Fibroblast of the aortic adventitia (primary cell): Measurements from ENCODE around the gene CEP44. TPM values are rescaled to one million over a fixed set of nuclear protein-coding genes. Genes with fewer than 3 reads are reported as not detected.

Experiments used
- DNase-seq: peaks from one replicate; pipeline ENCODE4 v3.0.0-alpha.2; 2010; ENCODE audit warnings: low read depth
- H3K4me3 ChIP-seq: 2 replicates; pipeline ENCODE4 v1.5.1; 2011; ENCODE audit warnings: low read depth, mild to moderate bottlenecking, control low read depth, low read length, moderate library complexity
- total RNA-seq: library from RNA; depleted of rRNA; stranded (reverse); fragments of >200 nt; gene quantifications from 2 replicates; pipeline ENCODE4 v1.2.3, GENCODE V29; 2012; ENCODE audit warnings: low replicate concordance
- TF ChIP-seq, protein P1 (sequence below): IDR thresholded peaks from 2 replicates; pipeline ENCODE4 v1.5.1; 2011; ENCODE audit warnings: mild to moderate bottlenecking, low read length, control low read depth, inconsistent platforms; ENCODE audit not compliant: insufficient read depth

CEP44 gene
- total RNA-seq, 1 donor, result 22.7 TPM

DNA sequence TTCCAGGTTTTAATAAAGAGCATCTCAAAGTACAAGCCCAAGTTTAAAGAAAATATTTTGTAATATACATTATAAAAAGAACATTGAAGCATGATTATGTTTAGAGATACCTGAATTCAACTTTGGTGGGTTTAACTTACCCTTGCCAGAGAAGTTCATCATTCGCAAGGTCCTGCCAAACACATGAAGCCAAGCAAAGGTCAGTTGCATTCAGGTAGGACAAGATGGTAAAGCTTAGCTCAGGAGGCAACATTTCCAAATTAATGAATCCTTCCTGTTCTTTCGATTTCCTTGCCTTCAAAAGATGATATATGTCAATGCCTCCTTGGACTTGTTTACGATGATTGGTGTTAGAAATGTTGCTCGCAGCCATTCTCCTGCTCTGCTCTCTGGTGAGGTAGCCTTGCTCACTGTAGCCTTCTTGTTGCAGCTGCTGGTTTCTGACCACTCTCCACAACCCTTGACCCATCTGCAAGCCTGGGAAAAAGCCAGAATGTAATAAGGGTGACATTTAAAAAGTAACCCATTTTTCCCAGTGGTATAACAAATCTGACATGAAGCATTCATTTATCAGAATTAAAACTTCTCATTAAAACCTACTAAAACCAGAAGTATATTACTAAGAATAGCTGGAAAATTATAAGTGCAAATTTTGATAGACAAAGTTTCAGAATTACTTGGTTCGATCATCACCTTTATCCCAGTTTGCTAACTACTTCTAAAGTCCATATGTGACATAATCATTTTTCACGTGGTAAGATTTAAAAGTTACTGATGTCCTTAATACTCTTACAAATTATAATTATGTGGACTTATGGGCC lies 20.9 kb upstream of the CEP44 start:
- TF ChIP-seq, protein P1, sequence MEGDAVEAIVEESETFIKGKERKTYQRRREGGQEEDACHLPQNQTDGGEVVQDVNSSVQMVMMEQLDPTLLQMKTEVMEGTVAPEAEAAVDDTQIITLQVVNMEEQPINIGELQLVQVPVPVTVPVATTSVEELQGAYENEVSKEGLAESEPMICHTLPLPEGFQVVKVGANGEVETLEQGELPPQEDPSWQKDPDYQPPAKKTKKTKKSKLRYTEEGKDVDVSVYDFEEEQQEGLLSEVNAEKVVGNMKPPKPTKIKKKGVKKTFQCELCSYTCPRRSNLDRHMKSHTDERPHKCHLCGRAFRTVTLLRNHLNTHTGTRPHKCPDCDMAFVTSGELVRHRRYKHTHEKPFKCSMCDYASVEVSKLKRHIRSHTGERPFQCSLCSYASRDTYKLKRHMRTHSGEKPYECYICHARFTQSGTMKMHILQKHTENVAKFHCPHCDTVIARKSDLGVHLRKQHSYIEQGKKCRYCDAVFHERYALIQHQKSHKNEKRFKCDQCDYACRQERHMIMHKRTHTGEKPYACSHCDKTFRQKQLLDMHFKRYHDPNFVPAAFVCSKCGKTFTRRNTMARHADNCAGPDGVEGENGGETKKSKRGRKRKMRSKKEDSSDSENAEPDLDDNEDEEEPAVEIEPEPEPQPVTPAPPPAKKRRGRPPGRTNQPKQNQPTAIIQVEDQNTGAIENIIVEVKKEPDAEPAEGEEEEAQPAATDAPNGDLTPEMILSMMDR, result no peak
- no peak overlapping the region for H3K4me3 ChIP-seq
- no peak for DNase-seq

DNA sequence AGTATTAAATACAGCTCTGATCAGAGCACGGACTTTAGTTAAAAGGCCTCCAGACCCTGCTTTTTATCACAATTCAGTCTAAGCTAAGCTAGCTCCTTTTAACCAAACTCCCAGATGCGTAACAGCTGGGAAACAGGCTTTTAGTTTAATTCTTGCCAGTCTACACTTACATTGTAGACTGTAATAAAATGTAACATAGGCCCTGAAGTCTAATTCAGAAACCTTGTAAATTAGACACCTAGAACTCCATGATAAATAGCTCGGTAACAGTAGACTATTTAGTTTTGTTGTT lies 20.3 kb upstream of the CEP44 start:
- no peak overlapping the region for H3K4me3 ChIP-seq
- TF ChIP-seq, protein P1, result no peak
- DNase-seq, result no peak

DNA sequence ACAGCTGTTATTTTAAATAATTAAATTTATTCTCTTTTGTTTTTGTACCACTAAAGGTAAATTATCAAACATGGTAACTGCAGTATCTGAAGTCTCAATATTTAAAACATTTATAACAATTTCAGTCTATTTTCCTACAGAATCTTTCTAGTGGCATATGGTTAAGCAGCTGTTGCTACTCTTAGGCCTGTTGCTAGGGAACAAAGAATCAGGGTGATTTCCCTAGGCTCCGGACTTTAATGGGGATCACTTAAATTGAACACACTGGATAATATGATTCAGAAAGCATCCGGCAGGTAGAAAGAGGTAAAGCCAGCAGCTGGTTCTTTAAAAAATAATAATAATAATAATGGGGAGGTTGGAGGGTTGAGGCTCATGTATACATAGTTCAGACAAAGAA lies 17.8 kb upstream of the CEP44 start:
- DNase-seq, result no peak
- TF ChIP-seq, protein P1, result no peak
- H3K4me3 ChIP-seq, result no peak overlapping the region

DNA sequence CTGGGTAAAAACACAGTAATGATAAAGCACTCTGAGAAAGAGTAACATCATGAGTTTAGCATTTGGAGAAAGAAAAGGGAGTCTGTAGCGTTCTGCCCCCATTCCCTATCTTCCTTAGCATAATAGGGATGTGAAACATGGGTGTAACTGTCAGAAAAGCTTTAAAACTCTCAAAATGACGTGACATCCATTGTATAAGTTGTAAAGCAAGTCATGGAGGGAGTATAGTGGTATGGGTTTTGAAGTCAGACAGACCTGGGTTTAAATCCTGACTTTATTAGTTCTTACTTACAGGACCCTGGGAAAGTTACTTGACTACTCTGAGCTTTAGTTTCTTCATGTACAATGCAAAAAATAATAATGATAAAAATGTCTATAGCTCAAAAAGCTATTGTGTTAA lies 17.3 kb upstream of the CEP44 start:
- no peak for DNase-seq
- TF ChIP-seq, protein P1, result no peak
- no peak overlapping the region for H3K4me3 ChIP-seq

DNA sequence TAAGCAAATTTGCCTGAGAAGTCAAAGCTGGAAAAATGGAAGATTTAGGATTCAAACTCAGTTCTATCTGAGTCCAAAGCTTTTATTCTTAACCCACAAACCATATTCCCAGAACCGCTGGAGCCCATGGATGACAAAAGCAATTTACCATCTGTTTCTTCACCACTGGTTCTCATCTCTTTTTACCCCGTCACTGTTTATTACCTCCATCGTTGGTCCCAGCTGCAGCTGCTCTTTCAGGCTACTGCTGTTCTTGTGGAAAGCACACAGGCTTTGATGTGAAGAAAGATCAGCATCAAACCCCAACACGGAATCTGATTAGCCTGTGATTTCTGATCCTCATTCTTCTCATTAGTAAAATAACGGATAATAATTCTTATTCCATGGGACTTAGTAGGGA lies 9.8 kb upstream of the CEP44 start:
- no peak overlapping the region for H3K4me3 ChIP-seq
- TF ChIP-seq, protein P1, result no peak
- no peak for DNase-seq

DNA sequence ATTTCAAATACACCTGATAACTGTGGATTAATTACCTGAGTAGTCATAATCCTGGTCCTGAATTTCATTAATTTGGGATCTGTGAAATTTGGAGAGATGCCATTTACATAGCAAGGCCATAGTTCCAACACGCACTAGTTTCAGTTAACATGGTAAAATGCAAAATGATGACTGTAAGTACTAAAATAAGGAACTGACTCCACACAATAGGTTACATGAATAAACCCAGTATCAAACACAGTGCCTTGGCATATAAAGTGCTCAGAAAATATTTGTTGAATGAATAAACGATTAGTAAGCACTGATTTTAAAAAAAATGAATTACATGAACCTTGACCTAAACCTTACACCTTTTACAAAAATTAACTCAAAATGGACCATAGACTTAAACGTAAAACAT lies 9.3 kb upstream of the CEP44 start:
- TF ChIP-seq, protein P1, result no peak
- no peak for DNase-seq

DNA sequence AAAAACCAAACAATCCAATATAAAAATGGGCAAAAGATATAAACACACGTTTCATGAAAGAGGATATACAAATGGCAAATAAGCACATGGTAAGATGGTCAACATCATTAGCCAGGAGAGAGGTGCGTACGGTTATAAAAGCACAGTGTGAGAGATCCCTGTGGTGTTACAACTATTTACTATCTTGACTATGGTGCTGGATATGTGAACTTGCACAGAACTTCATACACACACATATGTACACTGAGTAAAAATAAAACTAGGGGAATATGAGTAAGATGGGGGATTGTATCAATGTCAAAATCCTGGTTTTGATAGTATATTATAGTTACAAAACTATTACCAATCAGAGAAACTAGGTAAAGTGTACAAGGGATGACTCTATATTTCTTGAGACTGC lies 8.6 kb upstream of the CEP44 start:
- H3K4me3 ChIP-seq, result no peak overlapping the region
- TF ChIP-seq, protein P1, result no peak
- no peak for DNase-seq

More for the DNA sequence above, 9.3 kb upstream of the CEP44 start:
- no peak overlapping the region for H3K4me3 ChIP-seq
